ENCODE measurements around the gene TTLL10. TPM values are rescaled to one million over a fixed set of nuclear protein-coding genes. Genes with fewer than 3 reads are reported as not detected.

The TTLL10 gene
- total RNA-seq, 1 donor from 2014 or later, result not detected

DNA sequence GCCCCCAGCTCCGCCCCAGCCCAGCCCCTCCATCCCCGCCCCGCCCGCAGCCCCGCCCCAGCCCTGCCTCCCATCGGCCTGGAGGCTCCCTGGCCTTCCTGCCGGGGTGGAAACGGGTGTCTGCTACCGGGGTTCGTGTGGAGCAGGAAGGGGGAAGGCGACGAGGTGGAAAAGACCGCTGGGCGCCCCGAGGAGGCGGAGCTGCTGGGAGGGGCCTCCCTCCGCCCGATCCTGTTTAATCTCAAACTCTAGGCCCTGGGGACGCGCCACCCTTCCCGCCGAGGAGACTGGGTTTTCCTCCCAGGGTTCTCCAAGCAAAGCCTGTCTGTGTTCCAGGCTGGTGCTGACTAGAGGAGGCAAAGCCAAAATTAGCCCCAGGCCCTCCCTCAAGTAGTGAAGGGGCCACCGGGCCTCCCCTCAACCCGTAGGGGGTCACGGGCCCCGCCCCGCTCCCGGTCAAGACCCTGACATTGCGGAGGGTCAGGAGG is 16.2 kb upstream of the TTLL10 start:
- DNase-seq (ENCODE audit: low spot score), result peak; percentile 95

DNA sequence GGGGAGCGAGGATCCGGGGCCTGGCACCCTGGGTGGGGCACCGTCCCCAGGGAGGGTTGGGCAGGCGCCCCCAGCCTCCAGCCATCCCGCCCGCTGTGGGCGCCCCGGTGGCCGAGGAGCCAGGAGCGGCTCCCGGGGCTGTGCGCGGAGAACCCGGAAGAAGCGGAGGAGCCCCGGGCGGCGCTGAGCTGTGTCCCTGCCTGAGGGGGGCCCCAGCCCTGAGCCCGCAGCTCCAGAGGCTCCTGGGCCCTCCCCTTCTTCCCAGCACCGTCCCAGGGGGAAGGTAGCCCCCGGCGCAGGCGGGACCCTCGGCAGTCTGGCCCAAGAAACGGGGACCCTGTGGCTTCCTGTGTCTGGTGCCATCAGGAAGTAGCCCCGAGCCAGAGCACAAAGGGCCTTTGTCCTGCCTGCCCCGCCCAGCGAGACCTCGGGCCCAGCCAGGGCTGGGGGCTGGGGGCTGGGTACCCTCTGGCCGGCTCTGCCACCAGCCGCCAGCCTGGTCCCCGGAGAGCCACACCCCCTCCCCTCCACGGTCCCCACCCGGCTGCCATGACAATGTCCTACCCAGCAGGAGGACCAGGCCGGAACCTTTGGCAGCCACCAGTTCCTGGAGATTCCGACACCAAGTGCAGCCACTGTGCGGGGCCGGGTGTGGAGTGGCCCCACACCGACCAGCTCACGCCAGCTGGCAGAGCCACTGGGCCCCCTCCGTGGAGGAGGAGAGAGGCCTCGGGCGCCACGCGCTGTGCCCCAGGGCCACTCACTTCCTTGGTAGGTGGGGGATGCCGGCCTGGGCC is 15.6 kb upstream of the TTLL10 start:
- DNase-seq (ENCODE audit: low spot score), result peak; percentile 51

DNA sequence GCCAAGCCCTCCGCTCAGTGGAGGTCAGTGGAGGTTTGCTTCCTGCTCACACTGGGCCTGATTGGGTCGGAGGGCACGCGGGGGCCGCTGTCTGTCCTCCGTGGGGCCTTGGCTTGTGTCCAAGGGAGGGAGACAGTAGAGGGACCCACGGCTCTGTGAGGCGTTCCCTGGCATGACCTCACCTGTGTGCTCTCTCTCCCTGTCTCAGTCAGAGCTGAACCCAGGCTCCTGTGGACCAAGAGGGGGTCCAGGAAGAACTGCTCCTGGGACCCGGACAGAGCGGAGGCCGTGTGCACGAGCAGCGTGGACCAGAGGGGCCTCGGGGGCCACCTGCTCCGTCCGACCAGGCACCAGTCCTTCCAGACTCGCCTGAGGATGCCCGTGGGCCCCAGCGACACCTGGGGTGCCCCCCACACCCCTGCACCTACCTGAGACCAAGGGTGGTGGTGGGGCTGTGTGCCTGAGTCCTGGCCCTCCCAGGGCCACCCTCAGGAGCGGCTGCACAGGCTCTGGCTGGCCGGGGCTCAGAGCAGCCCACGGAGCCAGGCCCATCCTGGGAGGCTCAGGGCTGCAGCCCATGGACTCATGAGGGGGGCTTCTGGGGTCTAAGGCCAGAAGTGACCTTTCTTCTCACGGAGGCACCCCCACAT is 13.3 kb upstream of the TTLL10 start:
- no peak for DNase-seq (ENCODE audit: low spot score)

DNA sequence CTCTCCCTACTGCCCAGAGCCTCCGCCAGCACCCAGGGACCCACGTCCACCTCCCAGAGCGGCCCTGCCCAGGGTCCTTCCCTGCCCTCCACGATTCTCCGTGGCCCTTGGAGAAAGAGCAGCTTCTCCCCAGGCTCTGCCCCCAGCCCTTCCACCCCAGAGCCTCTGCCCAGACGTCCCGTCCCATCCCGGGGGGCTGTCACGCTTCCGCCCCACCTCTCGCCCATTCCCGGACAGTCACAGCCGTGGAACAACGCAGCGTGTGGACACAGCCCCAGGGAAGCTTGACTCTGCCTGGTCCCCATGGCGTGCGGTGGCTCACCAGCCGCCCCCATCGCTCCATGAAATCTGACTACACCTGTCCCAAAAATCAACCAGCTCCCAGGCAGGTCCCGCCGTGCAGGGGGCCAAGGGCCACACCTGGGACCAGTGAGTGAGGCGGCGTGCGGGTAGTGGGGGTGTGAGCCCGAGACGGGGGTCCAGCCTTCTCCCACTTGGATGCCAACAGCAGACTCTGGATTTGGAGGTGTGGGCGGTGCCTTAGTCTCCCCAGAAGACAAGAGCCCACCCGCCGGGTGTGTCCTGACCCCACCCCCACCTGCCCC is 12.5 kb upstream of the TTLL10 start:
- DNase-seq (ENCODE audit: low spot score), result no peak

DNA sequence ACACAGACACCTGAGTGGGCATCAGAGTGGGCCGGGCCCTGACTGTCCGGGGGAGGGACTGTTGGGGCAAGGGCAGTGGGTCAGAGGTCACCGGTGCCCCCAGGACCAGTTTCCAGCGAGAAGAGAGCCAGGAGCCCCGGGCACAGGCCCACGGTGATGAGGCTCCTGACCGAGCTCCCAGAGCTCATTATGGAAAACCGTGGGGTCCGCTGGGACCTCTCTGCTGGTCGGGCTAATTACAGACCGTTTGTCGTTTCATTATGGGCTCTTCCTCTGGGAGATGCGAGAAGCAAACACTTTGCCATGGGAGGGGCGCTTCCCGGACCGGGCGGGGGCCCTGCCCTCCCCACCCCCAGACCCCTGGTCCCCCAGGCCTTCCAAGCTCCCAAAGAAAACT is 12.0 kb upstream of the TTLL10 start:
- DNase-seq (ENCODE audit: low spot score), result no peak

DNA sequence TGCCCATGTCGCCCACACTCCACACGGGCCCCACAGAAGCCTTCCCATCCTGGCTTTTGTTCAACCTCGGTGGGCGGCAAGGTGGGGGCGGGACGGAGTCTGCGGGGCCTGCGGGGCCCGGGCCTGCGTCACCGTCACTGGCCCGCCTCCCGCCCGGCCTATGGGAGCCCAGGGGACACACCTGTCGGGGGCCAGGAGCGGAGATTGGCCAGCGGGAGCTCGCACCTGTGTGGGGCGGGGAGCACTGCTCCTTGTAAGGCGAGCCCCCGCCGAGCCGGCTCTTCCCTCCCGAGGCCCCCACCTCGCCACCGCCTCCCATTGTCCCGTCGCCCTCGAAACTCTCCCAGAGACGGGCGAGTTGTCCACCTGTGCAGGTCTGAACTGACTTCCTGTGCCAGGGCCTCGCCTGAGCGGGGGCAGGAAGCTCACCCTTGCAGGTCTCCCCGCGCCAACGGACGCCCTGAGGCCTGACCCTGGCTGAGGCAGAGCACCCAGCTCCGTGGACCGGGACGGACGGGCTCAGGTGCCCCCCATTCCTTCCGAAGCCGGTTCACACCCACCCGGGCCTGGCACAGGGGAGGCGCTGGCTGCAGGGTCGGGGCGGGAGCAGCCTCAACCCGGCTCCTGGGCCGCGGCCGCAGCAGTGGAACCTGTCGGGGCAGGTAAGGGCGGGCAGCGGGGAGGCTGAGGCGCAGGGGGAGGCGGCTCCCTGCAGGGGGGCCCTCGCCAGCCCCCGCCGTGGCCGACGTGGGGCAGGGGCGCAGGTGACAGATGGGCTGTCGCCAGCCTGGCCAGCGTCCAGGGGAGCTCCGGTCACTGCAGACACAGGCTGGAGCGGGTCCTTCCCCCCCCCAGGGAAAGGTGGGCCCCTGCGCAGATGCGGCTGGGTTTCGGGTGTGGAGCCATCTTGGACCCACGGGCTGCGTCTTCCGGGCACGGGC is 10.8 kb upstream of the TTLL10 start:
- DNase-seq (ENCODE audit: low spot score), result peak; percentile 49

DNA sequence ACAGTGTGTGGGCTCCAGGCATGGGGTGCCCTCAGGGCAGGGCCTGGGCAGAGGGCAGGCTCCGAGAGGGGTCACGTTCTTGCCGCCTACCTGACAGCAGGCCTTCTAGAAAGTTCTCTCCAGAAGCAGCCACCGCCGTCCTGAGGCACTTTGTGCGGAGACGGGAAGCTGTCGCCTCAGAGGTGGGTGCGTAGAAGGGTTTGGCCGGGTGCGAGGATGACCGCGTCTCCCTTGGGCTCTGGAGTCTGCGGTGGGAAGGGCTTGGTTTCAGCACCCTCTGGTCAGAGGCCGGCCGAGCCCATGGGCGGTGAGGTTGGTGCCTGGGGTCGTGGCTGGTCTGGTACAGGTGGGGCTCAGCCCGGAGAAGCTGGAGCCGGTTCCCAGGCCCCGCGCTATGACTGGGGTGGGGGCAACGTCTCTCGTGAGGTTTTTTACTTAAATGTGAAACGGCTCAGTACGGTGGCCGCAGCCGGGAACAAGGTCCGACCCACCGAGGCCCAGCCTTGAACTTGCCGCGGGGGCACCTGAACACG is 10.1 kb upstream of the TTLL10 start:
- DNase-seq (ENCODE audit: low spot score), result no peak

DNA sequence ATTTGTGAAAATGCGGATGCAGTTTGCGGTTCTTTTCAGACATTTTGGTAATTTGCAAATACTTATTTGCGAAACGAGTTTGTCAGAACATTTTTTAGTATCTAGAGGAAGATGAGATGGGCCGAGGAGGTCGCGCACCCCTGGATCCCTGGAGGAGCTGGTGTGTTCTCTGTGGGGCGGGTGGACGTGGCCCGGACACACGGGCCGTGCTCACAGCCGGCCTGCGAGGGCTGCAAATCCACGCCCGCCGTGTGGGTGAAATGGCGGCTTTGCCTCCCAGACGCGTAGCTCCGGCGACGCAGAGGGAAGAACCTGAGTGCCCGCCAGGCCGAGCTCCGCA is 9.3 kb upstream of the TTLL10 start:
- DNase-seq (ENCODE audit: low spot score), result no peak

DNA sequence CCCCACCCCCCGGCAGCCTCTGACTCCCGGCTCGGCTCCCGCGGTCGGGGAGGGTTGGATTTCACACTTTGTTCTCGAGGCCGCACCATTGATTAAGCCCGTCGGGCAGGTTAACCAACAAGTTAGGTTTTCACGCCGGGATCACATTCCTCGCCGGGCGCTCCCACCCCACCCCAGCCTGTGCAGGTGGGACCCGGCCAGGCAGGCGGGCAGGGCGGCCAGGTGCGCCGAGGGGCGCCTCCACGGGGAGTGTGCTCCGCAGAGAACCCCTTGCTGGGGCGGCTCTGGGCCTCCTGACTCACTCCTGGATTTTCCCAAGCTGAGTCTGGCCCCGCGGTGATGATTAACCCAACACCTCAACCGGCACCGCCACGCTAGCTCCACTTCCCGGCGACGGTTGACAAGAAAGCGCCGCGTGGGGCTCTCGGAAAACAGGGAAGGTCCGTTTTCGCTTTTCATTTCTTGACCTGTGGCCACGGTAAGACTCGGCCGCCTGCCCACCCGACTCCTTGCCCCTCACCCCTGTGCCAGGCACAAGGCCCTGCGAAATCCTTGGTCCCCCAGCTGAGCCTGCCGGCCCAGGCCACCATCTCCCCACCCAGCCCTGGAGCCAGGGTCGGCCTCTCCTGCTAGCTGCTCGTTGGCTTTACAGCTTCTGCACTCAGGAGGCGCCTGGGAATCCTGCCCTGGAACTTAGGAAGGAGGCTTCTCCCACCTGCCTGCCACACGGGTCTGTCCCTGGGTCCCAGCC is 8.8 kb upstream of the TTLL10 start:
- DNase-seq (ENCODE audit: low spot score), result peak; percentile 25

DNA sequence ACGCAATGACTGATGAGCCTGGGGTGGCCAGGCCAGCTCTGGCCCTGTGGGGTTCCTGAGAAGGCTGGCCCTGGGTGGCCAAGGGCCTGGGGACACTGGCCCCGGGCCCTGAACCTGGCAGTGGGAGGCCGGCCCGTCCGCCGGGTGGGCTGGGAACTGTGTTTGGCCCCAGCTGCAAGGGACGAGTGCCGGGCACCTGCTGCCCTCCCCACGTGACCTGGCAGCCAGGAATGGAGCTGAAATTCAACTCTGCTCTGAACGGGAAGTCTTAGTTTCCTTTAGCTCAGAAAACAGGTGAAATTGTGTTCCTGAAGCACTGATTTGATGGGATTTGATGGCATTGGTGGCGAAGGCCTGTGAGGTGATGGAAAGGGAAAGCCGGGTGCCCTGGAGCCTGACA is 8.2 kb upstream of the TTLL10 start:
- no peak for DNase-seq (ENCODE audit: low spot score)

DNA sequence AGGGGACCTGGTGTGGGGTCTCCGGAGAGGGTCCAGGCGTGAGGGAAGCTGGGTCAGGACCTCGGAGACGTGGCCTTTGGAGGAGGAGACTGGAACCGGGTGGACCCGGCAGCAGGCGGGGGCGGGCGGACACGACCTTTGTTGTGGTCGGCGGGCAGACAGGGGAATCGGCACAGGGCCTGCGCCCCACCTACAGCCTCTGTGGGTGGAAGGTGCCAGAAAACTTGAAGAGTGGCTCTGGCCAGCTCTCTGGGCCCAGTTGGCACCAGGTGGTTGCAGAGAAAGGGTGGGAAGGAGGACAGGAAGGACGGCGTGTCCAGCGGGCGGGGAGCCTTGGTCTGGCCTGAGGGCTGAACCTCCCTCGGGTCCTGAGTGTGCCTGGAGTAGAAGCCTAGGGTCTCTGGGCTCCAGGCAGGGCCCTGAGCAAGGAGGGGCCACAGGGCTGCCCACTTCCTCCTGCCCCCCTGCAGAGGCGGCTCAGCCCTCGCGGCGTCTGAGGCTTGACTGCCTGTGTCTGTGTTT is 7.7 kb upstream of the TTLL10 start:
- no peak for DNase-seq (ENCODE audit: low spot score)

DNA sequence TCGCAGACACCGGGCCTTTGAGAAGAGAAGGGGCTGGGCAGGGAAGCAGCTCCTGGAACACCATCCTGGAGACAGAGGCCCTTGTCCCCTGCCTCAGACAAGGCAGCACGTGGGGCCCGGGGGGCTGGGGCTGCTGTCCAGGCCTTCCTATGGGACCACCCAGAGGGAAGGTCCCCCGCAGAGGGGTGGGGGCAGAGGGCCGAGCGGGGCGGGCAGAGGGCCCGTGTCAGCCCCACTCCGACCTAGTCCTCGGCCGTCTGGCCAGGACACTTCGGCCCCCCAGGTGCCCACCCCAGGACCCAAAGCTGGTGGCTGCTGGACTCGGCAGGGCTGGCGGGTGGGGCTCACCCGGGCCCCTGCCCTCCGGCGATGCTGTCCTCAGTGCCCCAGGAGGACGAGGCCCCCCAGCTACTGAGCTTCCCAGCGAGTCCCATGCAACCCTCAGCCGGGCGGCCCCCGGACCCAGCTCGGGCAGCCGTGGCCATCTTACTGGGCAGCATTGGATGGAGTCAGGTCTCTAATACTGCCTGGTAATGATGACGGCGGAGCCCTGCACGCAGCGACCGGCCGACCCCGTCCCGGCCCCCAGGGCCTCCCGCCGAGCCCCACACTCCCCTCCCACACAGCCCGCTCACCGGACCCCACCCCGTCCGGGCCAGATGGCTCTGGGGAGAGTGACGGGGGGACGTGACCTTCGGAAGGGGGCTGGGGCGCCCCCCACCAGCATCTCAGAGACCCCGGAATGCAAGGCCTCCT is 6.9 kb upstream of the TTLL10 start:
- DNase-seq (ENCODE audit: low spot score), result no peak

DNA sequence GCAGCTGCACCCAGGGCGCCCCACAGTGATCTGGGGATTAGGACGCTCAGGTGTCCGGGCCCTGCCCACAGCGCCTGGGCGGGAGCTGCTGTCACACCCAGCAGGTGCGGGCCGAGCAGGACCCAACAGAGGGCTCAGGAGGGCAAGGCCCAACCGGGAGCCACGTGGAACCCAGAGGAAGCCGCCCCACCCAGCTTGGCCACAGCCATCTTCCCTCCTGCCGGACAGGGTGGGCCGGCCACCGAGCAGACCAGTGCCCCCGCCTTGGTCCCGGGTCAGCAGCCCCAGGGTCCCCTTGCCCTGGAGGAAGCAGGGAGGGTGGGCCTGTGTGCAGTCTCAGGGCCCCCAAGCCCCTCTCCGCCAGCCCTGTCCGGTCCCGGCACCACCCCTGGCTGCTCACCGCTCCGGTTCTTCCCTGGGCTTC is 6.3 kb upstream of the TTLL10 start:
- DNase-seq (ENCODE audit: low spot score), result no peak

DNA sequence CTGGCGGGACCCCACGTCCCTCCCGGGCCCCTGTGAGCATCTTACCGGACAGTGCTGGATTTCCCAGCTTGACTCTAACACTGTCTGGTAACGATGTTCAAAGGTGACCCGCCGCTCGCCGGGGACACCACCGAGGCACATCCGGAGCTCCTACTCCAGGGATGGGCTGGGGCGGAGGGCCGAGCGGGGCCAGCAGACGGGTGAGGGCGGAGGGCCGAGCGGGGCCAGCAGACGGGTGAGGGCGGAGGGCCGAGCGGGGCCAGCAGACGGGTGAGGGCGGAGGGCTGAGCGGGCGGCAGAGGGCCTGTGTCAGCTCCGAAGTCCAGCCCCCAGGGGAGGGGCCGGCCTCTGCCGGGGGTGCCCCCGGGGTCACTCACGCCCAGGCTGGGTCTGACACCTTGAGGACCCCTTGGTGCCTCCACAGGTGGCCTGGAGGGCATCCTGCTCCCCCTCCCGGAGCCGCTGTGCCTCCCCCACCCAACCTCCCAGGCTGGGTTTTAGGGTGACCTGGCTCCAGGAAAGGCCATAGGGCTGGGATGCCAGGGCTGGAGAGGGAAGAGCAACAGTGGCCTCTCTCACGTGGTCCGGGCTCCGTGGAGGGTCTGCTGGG is 5.7 kb upstream of the TTLL10 start:
- DNase-seq (ENCODE audit: low spot score), result no peak

DNA sequence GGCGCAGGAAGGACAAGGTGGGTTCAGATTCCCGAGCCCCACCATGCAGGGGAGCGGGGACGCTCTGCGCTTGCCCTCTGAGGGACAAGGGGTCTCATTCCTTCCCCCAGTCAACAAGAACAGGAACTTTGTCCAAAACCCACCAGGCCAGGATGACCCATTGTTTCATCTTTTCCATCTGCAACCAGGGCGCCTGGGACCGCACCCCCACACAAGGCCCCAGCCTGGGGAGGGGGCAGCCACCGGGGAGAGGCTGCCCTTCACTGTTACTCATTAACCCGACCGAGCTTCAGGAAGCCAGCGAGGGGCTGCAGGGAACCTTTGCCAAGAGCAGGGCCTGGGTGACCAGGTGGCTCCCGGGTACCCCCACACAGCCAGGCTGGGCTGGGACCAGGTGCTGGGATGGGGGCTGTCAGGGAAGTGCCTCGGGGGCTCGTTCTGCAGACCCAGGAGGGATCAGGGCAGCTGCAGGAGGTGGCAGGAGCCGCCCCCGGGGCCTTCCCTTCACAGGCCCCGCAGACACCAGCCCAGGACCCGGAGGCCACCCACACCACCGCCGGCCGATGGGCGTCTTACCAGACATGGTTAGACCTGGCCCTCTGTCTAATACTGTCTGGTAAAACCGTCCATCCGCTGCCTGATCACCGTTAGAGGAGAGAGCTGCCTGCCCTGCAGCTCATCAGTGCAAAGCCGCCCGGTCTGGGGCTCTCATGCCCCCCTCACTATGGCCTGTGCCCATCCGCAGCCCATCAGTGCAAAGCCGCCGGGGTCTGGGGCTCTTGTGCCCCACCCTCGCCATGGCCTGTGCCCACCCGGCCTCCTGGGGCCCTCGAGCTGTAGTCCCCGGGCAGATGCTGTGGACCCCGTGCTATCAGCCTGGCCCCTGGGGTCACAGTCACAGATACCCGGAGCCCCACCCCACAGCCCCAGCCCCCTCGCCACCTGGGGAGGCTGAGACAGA is 4.9 kb upstream of the TTLL10 start:
- DNase-seq (ENCODE audit: low spot score), result no peak

DNA sequence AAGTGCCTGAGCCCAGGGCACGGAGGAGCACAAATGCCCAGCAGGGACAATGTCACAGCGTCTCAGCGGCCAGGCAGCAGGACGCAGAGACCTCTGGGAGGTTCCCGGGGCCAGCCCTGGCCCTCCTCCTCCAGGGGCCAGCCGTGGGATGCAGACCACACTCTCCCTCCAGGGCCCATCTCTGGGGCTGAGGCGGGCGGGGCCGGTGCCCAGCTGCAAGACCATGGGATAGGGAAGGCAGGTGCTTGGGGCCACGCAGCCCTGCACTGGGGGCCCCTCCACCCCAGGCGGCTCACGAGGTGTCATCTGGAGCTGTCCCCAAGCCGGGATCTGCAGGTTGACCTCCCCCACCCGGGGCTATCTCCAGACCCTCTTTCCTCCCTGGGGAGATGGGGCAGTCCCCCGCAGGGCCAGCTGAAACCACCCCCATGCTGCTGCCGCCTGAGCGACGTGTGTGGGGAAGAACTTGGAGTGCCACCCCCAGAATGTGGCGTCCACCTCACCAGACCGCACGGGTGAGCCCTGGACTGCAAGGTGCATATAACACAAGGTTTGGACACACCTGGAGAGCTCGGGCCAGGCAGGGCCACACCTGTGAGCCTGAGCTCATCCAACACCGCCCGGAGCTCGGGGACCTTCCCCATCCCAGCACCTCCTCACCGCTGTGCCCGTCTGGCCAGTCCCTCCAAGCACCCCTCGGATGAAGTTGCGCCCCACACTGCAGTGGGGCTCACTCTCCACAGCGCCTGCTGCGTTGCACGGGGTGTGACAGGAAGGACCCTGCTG is 4.1 kb upstream of the TTLL10 start:
- DNase-seq (ENCODE audit: low spot score), result no peak
